Caco-2 (cell line): ENCODE data around the gene SRP9. TPM values are rescaled to one million over a fixed set of nuclear protein-coding genes. Genes with fewer than 3 reads are reported as not detected.

ENCODE experiments used
- BruUV-seq: library from RNA; stranded (reverse); fragments of 400-500 nt; replicated peaks from 2 replicates; lab custom pipeline; 2021; lab: Mats Ljungman, UMichigan
- CTCF ChIA-PET: fragments of 300-600 bp; sonication (Branson Sonifier 250); formaldehyde crosslinking; loops from one replicate; lab custom pipeline; 2022; ENCODE audit warnings: antibody characterized with exemption; lab: Charles Lee
- POLR2A ChIA-PET: fragments of 300-600 bp; sonication (Branson Sonifier 250); formaldehyde crosslinking; loops from one replicate; lab custom pipeline; 2022; ENCODE audit warnings: antibody characterized with exemption; lab: Charles Lee
- DNase-seq, 2 experiments: peaks; one replicate each; pipeline versions ENCODE4 v3.0.0 to v3.0.0-alpha.2; 2020 to 2022
- H3K27me3 ChIP-seq: replicated peaks from 2 replicates; pipeline ENCODE4 v1.6.0; 2011; ENCODE audit warnings: low read length; ENCODE audit not compliant: control insufficient read depth, insufficient read depth
- H3K36me3 ChIP-seq: 2 replicates; pipeline ENCODE4 v1.5.1; 2011; ENCODE audit warnings: low read length; ENCODE audit not compliant: control insufficient read depth, insufficient read depth
- H3K4me1 ChIP-seq: fragments of 250-450 bp; sonication (Bioruptor Pico); 2 replicates; pipeline ENCODE4 v1.5.1; 2020; ENCODE audit warnings: mild to moderate bottlenecking
- H3K4me3 ChIP-seq: 2 replicates; pipeline ENCODE4 v1.5.1; 2011; ENCODE audit warnings: low read depth, mild to moderate bottlenecking, control low read depth, low read length
- H3K9me3 ChIP-seq: fragments of 250-450 bp; sonication (Bioruptor Pico); 2 replicates; pipeline ENCODE4 v1.5.1; 2020; ENCODE audit warnings: mild to moderate bottlenecking, moderate library complexity
- H3K27ac Mint-ChIP-seq: one replicate; pipeline ENCODE4 v1.8.0; 2022; ENCODE audit warnings: mixed read lengths; ENCODE audit not compliant: unreplicated experiment
- H3K27me3 Mint-ChIP-seq: one replicate; pipeline ENCODE4 v1.8.0; 2022; ENCODE audit warnings: mixed read lengths; ENCODE audit not compliant: insufficient read depth, unreplicated experiment
- H3K36me3 Mint-ChIP-seq: one replicate; pipeline ENCODE4 v1.8.0; 2022; ENCODE audit warnings: mild to moderate bottlenecking, mixed read lengths; ENCODE audit not compliant: insufficient read depth, unreplicated experiment
- H3K4me1 Mint-ChIP-seq: one replicate; pipeline ENCODE4 v1.8.0; 2022; ENCODE audit warnings: low read depth, mixed read lengths; ENCODE audit not compliant: unreplicated experiment
- H3K4me3 Mint-ChIP-seq: one replicate; pipeline ENCODE4 v1.8.0; 2022; ENCODE audit warnings: mild to moderate bottlenecking, moderate library complexity, mixed read lengths; ENCODE audit not compliant: unreplicated experiment
- H3K9me3 Mint-ChIP-seq: one replicate; pipeline ENCODE4 v1.8.0; 2022; ENCODE audit warnings: mixed read lengths; ENCODE audit not compliant: unreplicated experiment
- CTCF ChIP-seq, 2 experiments: fragments of 200-600 bp in 1 of 2; IDR thresholded peaks; 1 replicate in 1 of 2; 2 replicates in 1 of 2; pipeline versions ENCODE4 v1.5.1 to v1.8.0; 2011 to 2022; ENCODE audit warnings: antibody characterized with exemption in 1 of 2, control low read depth in 1 of 2, inconsistent platforms in 1 of 2, low read depth in 1 of 2, low read length in 1 of 2, mild to moderate bottlenecking in 1 of 2, moderate library complexity in 1 of 2; ENCODE audit not compliant: insufficient read depth in 1 of 2, severe bottlenecking in 1 of 2, unreplicated experiment in 1 of 2
- intact Hi-C: fragments of 100-400 bp; cut with micrococcal nuclease; formaldehyde crosslinking; loops from one replicate; pipeline ENCODE4 v1.10.0; 2022; ENCODE audit not compliant: unreplicated experiment
- total RNA-seq: library from RNA; stranded (reverse); gene quantifications from 2 replicates; pipeline ENCODE4 v1.2.3, GENCODE V29; 2022

The SRP9 gene
- total RNA-seq, 1 experiment from 2014 or later = 261 TPM

DNA sequence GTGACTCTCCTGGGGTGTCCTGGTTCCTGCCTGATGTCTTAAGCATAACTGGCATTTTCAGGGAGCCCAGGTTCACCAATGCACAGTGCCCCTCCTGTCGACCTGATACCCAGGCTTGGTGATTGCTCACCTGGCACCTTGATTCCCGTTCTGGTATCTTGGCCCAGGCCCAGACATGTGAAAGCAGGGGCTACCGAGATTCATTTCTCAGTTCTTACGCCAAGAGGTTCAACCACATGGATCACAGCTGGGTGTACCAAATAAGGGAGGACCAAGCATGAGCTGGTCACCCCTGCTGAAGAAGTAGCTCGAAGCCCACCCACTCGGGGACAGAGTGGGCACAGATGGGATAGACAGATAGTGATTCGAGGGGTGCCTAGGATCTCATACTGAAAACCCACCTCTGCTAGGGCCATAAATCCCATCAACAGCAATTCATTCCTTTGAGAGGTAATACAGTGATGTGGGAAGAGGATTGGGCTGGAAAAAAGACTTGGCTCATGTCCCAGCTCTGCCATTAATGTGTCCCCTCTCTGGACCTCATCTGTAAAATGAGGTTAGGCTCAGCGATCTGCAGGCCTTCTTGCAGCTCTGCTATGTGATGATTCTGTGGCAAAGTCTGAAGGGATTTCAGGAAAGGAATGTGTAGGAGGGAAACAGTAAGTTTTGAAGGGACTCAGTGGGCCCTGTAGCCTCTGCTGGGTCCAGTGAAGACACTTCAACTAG lies 35.0 kb downstream of the SRP9 start:
- peaks cover 27% of the 10 kb centered on the region for H3K4me1 Mint-ChIP-seq
- Histone ChIP-seq H3K27me3 (no peaks in the 10 kb centered on the region), H3K4me1 (peaks cover 33% of the 10 kb centered on the region), H3K9me3 (no peaks in the 10 kb centered on the region), H3K36me3 (no peaks in the 10 kb centered on the region), H3K4me3 (no peak overlapping the region)
- intact Hi-C loops = loop anchor here (1.0 to 2.0 kb wide), 3 partner anchors 34 to 69 kb away; partner anchors contain the start of gene SRP9
- no peaks in the 10 kb centered on the region for H3K27me3 Mint-ChIP-seq
- no peak for TF ChIP-seq CTCF (IDR thresholded peaks at IDR 0.05; ENCODE audit: insufficient read depth in 1 of 2, low read depth in 1 of 2, low read length in 1 of 2, severe bottlenecking in 1 of 2, unreplicated experiment in 1 of 2)
- H3K4me3 Mint-ChIP-seq = peak overlapping the region; percentile 64
- no peaks in the 10 kb centered on the region for H3K9me3 Mint-ChIP-seq
- BruUV-seq = no TSS peak
- H3K36me3 Mint-ChIP-seq = peaks cover 24% of the 10 kb centered on the region
- H3K27ac Mint-ChIP-seq = peak overlapping the region; percentile 81
- CTCF ChIA-PET = interaction anchor here (0.6 to 1.8 kb wide), 6 partner anchors 12 to 338 kb away, joined by 3 to 23 read pairs (median 6); partner anchors contain the start of genes SRP9 and TMEM63A
- POLR2A ChIA-PET = interaction anchor here (0.9 to 1.9 kb wide), 5 partner anchors 35 to 394 kb away, joined by 3 to 23 read pairs (median 7); partner anchors contain the start of genes H3-3A, PYCR2, SRP9 and TMEM63A
- no peak for DNase-seq

GRCh38 chr1:225813214-225813964 lies 35.8 kb downstream of the SRP9 start:
- TF ChIP-seq CTCF (IDR thresholded peaks at IDR 0.05; ENCODE audit: insufficient read depth in 1 of 2, low read depth in 1 of 2, low read length in 1 of 2, severe bottlenecking in 1 of 2, unreplicated experiment in 1 of 2) = no peak
- Histone ChIP-seq H3K36me3 (no peaks in the 10 kb centered on the region), H3K27me3 (no peaks in the 10 kb centered on the region), H3K9me3 (no peaks in the 10 kb centered on the region), H3K4me1 (peaks cover 33% of the 10 kb centered on the region), H3K4me3 (no peak overlapping the region)
- Mint-ChIP-seq H3K9me3 (no peaks in the 10 kb centered on the region), H3K4me1 (peaks cover 27% of the 10 kb centered on the region), H3K36me3 (peaks cover 24% of the 10 kb centered on the region), H3K4me3 (peak overlapping the region; percentile 64), H3K27ac (peak overlapping the region; percentile 81), H3K27me3 (no peaks in the 10 kb centered on the region)
- intact Hi-C loops = loop anchor here (1.0 to 2.0 kb wide), 3 partner anchors 33 to 68 kb away; partner anchors contain the start of gene SRP9
- peak; percentile 94 to 97 for DNase-seq
- ChIA-PET CTCF (interaction anchor here (0.6 to 1.8 kb wide), 7 partner anchors 12 to 372 kb away, joined by 3 to 23 read pairs (median 5); partner anchors contain the start of genes SRP9 and TMEM63A), POLR2A (interaction anchor here (0.9 to 1.9 kb wide), 5 partner anchors 36 to 395 kb away, joined by 3 to 23 read pairs (median 7); partner anchors contain the start of genes H3-3A, PYCR2, SRP9 and TMEM63A)
- BruUV-seq = no TSS peak

DNA sequence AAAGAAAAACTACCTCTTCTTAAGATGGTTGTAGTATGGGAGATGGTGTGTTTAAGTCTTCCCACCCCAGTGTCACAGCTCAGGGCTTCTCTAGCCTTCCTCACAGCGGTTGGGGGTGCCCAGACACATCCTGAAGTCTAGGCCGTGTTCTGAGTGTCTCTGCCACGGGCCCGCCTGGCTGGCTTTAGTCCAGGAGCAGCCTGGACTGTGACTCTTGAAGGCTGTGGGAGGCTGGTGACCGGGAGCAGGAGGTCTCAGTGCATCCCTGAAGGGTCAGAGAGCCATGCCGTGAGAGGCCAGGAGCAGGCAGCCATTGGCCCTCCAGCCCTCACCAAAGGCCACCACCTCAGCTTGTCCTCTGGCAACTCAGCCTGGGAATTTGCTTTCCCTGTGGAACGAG lies 36.8 kb downstream of the SRP9 start:
- ChIA-PET CTCF (interaction anchor here (1.5 to 1.8 kb wide), 3 partner anchors 11 to 68 kb away, joined by 4 to 23 read pairs (median 9); partner anchors contain the start of genes SRP9 and TMEM63A), POLR2A (interaction anchor here (1.6 to 1.9 kb wide), 3 partner anchors 37 to 248 kb away, joined by 5 to 23 read pairs (median 8); partner anchors contain the start of genes H3-3A, PYCR2 and SRP9)

More for the DNA sequence above, 36.8 kb downstream of the SRP9 start:
- Mint-ChIP-seq H3K4me1 (peaks cover 27% of the 10 kb centered on the region), H3K27ac (peak overlapping the region; percentile 81), H3K9me3 (no peaks in the 10 kb centered on the region), H3K27me3 (no peaks in the 10 kb centered on the region), H3K36me3 (peaks cover 24% of the 10 kb centered on the region), H3K4me3 (no peak overlapping the region)
- no peaks in the 10 kb centered on the region for H3K36me3 ChIP-seq
- no peak for TF ChIP-seq CTCF (IDR thresholded peaks at IDR 0.05; ENCODE audit: insufficient read depth in 1 of 2, low read depth in 1 of 2, low read length in 1 of 2, severe bottlenecking in 1 of 2, unreplicated experiment in 1 of 2)
- H3K9me3 ChIP-seq = no peaks in the 10 kb centered on the region
- H3K4me3 ChIP-seq = no peak overlapping the region
- no peak for DNase-seq
- no TSS peak for BruUV-seq
- no peaks in the 10 kb centered on the region for H3K27me3 ChIP-seq
- peaks cover 33% of the 10 kb centered on the region for H3K4me1 ChIP-seq
- intact Hi-C loops = no loop called here
